ENCODE measurements around the gene GPR142.

The GPR142 gene

GRCh38 chr17:74344658-74345057 is 22.6 kb upstream of the GPR142 start:
- DNase-seq (ENCODE audit: low read depth), result no peak
- H3K4me3 ChIP-seq (ENCODE audit: low read length), result no peak overlapping the region
- no peak for TF ChIP-seq CTCF (conservative IDR thresholded peaks at IDR 0.05; ENCODE audit: low read length)

DNA sequence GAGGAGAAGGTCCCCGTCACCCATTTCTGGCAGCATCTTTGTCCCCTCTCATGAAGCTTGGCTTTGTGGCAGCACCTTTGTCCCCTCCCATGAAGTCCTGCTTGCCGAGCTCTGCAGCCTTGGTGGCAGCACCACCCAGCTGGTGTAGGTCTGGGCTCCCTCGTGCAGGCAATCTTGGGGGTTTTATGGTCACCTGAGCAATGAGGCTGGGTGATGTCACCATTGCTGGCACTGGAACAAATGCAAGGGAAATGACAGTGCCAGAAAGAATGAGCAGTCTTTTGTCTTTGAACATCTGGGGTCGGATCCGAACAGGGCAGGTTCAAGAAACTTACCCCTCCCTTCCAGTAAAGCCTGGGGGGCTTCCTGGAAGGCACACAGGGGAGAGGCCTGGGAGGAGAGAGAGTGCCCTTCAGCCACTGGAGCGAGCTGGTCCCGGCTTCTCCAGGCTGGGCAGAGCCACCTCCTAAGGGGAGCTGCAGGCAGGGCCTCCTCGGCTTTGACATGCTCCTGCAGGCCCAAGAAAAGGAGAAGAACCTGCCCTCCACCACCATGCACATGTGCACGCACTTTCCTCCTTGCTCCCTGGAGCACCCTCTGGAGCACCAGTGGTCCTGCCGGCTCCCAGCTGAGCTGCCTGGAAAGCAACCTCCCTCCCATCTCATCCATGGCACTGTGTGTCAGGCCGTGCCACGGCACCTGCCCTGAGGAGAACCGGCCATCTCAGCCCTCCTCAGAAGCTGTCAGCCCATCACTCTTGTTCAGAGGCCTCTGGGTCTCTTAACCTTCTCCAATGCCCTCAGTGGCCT is 21.7 kb upstream of the GPR142 start:
- H3K4me3 ChIP-seq (ENCODE audit: low read length), result no peak overlapping the region
- DNase-seq (ENCODE audit: low read depth), result no peak
- no peak for TF ChIP-seq CTCF (conservative IDR thresholded peaks at IDR 0.05; ENCODE audit: low read length)

- no peak overlapping the region for H3K4me3 ChIP-seq (ENCODE audit: low read length)
- TF ChIP-seq CTCF (conservative IDR thresholded peaks at IDR 0.05; ENCODE audit: low read length), result no peak
- no peak for DNase-seq (ENCODE audit: low read depth)
These were observed 19.7 kb upstream of the GPR142 start for GRCh38 chr17:74347646-74348045.

- H3K4me3 ChIP-seq (ENCODE audit: low read length), result no peak overlapping the region
- TF ChIP-seq CTCF (conservative IDR thresholded peaks at IDR 0.05; ENCODE audit: low read length), result no peak
- DNase-seq (ENCODE audit: low read depth), result no peak
These were observed 18.2 kb upstream of the GPR142 start for GRCh38 chr17:74349120-74349519.

DNA sequence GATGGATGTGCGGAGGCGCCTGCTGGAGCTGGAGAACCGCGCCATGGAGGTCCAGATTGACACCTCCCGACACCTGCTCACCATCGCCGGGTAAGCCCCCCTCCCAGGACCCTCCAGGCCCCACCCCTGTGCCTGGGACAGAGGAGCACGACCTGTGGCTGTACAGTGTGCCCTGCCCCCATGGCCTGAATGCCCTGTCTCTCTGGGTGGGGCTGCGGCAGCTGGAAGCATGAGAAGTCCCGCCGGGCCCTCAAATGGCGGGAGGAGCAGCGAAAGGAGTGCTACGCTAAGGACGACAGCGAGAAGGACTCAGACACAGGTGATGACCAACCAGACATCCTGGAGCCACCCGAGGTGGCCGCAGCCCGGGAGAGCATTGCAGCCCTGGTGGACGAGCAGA is 16.8 kb upstream of the GPR142 start:
- no peak for DNase-seq (ENCODE audit: low read depth)
- TF ChIP-seq CTCF (conservative IDR thresholded peaks at IDR 0.05; ENCODE audit: low read length), result no peak
- no peak overlapping the region for H3K4me3 ChIP-seq (ENCODE audit: low read length)

DNA sequence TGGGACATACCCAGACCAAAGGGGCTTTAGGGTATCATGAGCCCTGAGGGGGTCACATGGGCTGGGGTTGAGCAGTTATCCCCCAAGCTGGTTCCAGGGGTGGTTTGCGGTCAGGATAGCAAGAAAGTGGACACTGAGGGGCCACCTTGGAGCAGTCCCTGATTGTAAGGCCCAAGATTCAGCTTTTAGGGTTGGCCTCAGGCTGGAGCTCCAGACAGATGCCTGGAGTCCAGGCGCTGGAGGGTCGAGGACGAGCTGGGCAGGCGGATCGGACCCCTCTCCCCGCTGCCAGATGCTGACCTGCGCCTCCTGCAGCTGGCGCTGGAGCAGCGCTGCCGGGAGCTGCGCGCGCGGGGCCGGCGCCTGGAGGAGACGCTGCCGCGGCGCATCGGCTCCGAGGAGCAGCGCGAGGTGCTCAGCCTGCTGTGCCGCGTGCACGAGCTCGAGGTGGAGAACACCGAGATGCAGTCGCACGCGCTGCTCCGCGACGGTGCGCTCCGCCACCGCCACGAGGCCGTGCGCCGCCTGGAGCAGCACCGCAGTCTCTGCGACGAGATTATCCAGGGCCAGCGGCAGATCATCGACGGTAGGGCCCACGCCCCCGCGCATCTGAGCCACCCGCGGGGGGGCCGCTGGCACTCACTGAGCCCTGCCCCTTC is 15.6 kb upstream of the GPR142 start:
- DNase-seq (ENCODE audit: low read depth), result no peak
- H3K4me3 ChIP-seq (ENCODE audit: low read length), result no peak overlapping the region
- TF ChIP-seq CTCF (conservative IDR thresholded peaks at IDR 0.05; ENCODE audit: low read length), result no peak

All from AG10803 (cell line).